Neural progenitor cell (in vitro differentiated cells): Measurements from ENCODE around the gene ZNF219. TPM values are rescaled to one million over a fixed set of nuclear protein-coding genes. Genes with fewer than 3 reads are reported as not detected.

Source experiments
- DNase-seq: peaks from one replicate; pipeline ENCODE4 v3.0.0-alpha.2; 2016; ENCODE audit warnings: low spot score
- H2AFZ ChIP-seq: fragments of 200-600 bp; sonication (generic); replicated peaks from 2 replicates; pipeline ENCODE4 v1.6.1; 2016; ENCODE audit warnings: antibody characterized with exemption
- H3F3A ChIP-seq: fragments of 200-600 bp; sonication (generic); 2 replicates; pipeline ENCODE4 v1.6.1; 2016; ENCODE audit warnings: antibody characterized with exemption, low read depth
- H3K27ac ChIP-seq: fragments of 200-600 bp; sonication (generic); 2 replicates; pipeline ENCODE4 v1.5.1; 2016; ENCODE audit warnings: mild to moderate bottlenecking
- H3K27me3 ChIP-seq: fragments of 200-600 bp; sonication (generic); 2 replicates; pipeline ENCODE4 v1.6.1; 2016; ENCODE audit warnings: mild to moderate bottlenecking, moderate library complexity
- H3K36me3 ChIP-seq: fragments of 200-600 bp; sonication (generic); 2 replicates; pipeline ENCODE4 v1.5.1; 2016
- H3K4me1 ChIP-seq: fragments of 200-600 bp; sonication (generic); 2 replicates; pipeline ENCODE4 v1.6.1; 2016; ENCODE audit warnings: mixed run types
- H3K4me2 ChIP-seq: fragments of 200-600 bp; sonication (generic); 2 replicates; pipeline ENCODE4 v1.6.1; 2016
- H3K4me3 ChIP-seq: fragments of 200-600 bp; sonication (generic); 2 replicates; pipeline ENCODE4 v1.5.1; 2016
- H3K79me2 ChIP-seq: fragments of 200-600 bp; sonication (generic); 2 replicates; pipeline ENCODE4 v1.6.1; 2016; ENCODE audit warnings: low read depth
- H3K9ac ChIP-seq: fragments of 200-600 bp; sonication (generic); 2 replicates; pipeline ENCODE4 v1.6.1; 2016
- H3K9me3 ChIP-seq: fragments of 200-600 bp; sonication (generic); 2 replicates; pipeline ENCODE4 v1.5.1; 2016; ENCODE audit warnings: low read depth
- H4K20me1 ChIP-seq: fragments of 200-600 bp; sonication (generic); 2 replicates; pipeline ENCODE4 v1.6.1; 2016; ENCODE audit warnings: low read depth
- H3K27ac Mint-ChIP-seq: 3 replicates; pipeline ENCODE4 v1.8.0; 2021; ENCODE audit warnings: mixed read lengths
- H3K27me3 Mint-ChIP-seq: 2 replicates; pipeline ENCODE4 v1.8.0; 2022; ENCODE audit warnings: low read depth, mild to moderate bottlenecking, inconsistent platforms, moderate library complexity, mixed read lengths; ENCODE audit not compliant: insufficient read depth
- H3K36me3 Mint-ChIP-seq: 3 replicates; pipeline ENCODE4 v1.8.0; 2021; ENCODE audit warnings: mixed read lengths
- H3K4me1 Mint-ChIP-seq: 3 replicates; pipeline ENCODE4 v1.8.0; 2021; ENCODE audit warnings: mixed read lengths
- H3K4me3 Mint-ChIP-seq: 3 replicates; pipeline ENCODE4 v1.8.0; 2021; ENCODE audit warnings: mild to moderate bottlenecking, moderate library complexity, mixed read lengths
- H3K9me3 Mint-ChIP-seq: 3 replicates; pipeline ENCODE4 v1.8.0; 2020; ENCODE audit warnings: mixed read lengths
- CTCF ChIP-seq: fragments of 200-600 bp; sonication (generic); IDR thresholded peaks from 2 replicates; pipeline ENCODE4 v1.5.1; 2017; ENCODE audit warnings: antibody characterized with exemption, mild to moderate bottlenecking
- EZH2 ChIP-seq: fragments of 200-600 bp; sonication (generic); IDR thresholded peaks from 2 replicates; pipeline ENCODE4 v1.6.1; 2017; ENCODE audit warnings: antibody characterized with exemption, mild to moderate bottlenecking, moderate library complexity
- EZH2phosphoT487 ChIP-seq: fragments of 200-600 bp; sonication (generic); IDR thresholded peaks from 2 replicates; pipeline ENCODE4 v1.6.1; 2017; ENCODE audit warnings: antibody characterized with exemption
- total RNA-seq: library from RNA; depleted of rRNA; stranded (reverse); fragments of >200 nt; gene quantifications from 2 replicates; pipeline ENCODE4 v1.2.3, GENCODE V29; 2015; ENCODE audit warnings: low replicate concordance

ZNF219 gene
- total RNA-seq, 1 donor from 2014 or later: 46.2 TPM

DNA sequence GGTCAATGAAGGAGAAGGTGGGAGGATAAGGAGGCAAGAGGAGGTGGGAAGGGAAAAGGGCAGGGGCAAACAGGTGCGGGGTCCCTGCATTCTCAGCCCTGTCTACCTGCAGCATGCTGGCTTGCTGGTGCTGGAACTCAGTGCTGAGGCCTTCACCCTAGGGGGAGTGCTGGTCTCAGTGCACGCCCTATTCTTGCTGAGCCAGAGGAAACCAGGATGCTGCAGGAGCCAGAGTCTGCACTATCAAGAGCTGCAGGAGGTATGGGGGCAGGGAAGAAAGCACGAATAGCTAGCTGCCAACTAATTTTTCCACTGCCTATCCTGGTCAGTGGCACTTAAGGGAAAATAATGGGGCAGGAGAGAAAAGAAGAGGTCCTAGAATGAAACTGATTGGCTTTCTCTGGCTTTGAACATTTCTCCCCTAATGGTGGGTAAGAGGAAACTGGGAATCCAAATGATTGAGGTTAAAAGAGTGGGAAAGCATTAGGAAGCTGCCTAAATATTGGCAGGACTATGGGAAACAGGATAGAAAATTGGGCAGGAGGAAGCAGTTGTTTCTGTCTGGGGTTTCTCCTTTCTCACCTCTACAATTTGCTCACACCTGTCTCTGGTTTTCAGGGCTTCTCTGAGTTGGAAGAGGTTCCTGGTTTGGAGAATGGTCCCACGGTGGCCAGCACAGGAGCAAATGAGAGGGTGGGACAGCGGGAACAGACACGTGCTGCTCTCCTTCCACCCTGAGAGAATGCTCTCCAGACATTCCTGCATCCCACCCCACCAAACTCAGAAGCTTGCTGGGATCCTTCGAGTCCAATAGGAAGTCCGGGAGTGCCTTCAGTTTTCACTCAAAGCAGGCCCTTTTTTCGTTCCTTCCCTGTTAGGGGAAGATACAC lies 4.3 kb upstream of the ZNF219 start:
- Histone ChIP-seq H3K27me3 (no peaks in the 10 kb centered on the region), H4K20me1 (no peaks in the 10 kb centered on the region), H3K27ac (no peak overlapping the region), H3F3A (peaks cover 49% of the 10 kb centered on the region), H3K4me3 (peak overlapping the region; percentile 61), H3K9me3 (no peaks in the 10 kb centered on the region), H3K4me2 (peak overlapping the region; percentile 89), H2AFZ (no peak overlapping the region), H3K36me3 (no peaks in the 10 kb centered on the region), H3K4me1 (peaks cover 40% of the 10 kb centered on the region), H3K79me2 (peaks cover 46% of the 10 kb centered on the region), H3K9ac (no peak overlapping the region)
- peak; percentile 34 for DNase-seq
- no peaks in the 10 kb centered on the region for H3K9me3 Mint-ChIP-seq
- H3K27ac Mint-ChIP-seq: peak overlapping the region; percentile 93
- H3K36me3 Mint-ChIP-seq: no peaks in the 10 kb centered on the region
- peaks cover 8% of the 10 kb centered on the region for H3K27me3 Mint-ChIP-seq
- peaks cover 66% of the 10 kb centered on the region for H3K4me1 Mint-ChIP-seq
- H3K4me3 Mint-ChIP-seq: peak overlapping the region; percentile 86
- TF ChIP-seq CTCF (no peak), EZH2 (no peak), EZH2phosphoT487 (no peak)

DNA sequence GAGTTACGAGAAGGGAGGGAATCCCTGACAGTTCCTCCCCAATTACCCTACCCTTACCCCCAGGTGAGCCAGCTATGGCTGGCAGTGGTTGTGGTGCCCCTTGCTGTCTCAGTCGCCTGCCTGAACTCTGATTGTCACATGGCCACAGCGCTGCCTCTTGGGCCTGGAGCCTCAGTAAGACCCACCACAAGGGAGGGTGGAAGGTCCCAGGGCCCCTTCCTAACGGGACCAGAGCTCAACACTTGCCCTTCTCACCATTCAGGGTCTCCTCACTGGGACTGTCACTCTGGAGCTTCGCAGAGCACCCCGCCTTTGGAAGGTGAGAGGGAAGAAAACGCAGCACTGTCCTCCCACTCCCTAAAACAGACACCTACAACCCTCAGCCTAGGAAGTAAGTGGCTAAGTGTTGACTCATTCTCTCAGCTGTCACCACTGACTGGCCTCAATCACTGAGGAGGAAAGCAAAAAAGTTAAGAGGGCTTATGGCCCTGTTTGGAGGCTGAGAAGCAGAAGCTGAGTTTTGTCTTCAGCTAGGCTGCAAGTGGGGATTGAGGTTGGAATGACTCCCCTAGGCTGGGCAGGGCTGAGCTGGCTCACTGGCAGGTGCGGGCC lies 3.5 kb upstream of the ZNF219 start:
- H3K9me3 Mint-ChIP-seq: peaks cover 2% of the 10 kb centered on the region
- Histone ChIP-seq H3K4me1 (peaks cover 41% of the 10 kb centered on the region), H3K27ac (no peak overlapping the region), H3K79me2 (peaks cover 55% of the 10 kb centered on the region), H4K20me1 (peaks cover 2% of the 10 kb centered on the region), H3K9ac (no peak overlapping the region), H3F3A (peaks cover 52% of the 10 kb centered on the region), H3K4me3 (peak overlapping the region; percentile 61), H3K27me3 (no peaks in the 10 kb centered on the region), H2AFZ (no peak overlapping the region), H3K4me2 (peak overlapping the region; percentile 89), H3K9me3 (no peaks in the 10 kb centered on the region), H3K36me3 (no peaks in the 10 kb centered on the region)
- DNase-seq: no peak
- peaks cover 67% of the 10 kb centered on the region for H3K4me1 Mint-ChIP-seq
- H3K4me3 Mint-ChIP-seq: peak overlapping the region; percentile 86
- H3K36me3 Mint-ChIP-seq: no peaks in the 10 kb centered on the region
- H3K27ac Mint-ChIP-seq: peak overlapping the region; percentile 76
- TF ChIP-seq EZH2: no peak
- no peak for TF ChIP-seq CTCF
- no peak for TF ChIP-seq EZH2phosphoT487
- H3K27me3 Mint-ChIP-seq: peaks cover 8% of the 10 kb centered on the region

DNA sequence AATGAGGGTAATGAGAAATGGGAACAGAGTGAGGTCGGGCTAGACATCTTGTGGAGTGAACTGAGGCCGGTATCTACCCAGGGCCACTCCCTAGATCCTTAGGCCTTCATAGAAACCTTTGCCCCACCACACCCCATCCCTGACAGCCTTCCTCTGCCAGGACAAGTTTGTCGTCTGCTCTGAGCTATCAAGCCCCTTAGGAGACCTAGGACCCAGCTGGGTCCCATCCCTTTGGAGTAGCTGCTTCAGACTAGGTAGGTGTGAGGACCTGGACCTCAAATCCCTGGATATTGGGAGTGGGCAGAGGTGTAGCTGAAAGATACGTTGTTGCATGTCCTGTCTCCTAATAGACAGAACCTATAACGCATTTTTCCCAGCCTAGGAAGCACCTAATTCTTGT lies 2.5 kb upstream of the ZNF219 start, which contains the start of gene TMEM253:
Gene TMEM253 (plus strand): TSS at position 136 of the 400 bp plus-strand sequence. CDS start 278 bp downstream, outside the sequence.
- H3K27me3 Mint-ChIP-seq: peaks cover 8% of the 10 kb centered on the region
- peaks cover 64% of the 10 kb centered on the region for H3K79me2 ChIP-seq
- H3K27ac Mint-ChIP-seq: peak within 1 kb of the TSS; percentile 61
- peaks cover 42% of the 10 kb centered on the region for H3K4me1 ChIP-seq
- peak within 1 kb of the TSS; percentile 86 for H3K4me2 ChIP-seq
- H3K9ac ChIP-seq: no peak within 1 kb of the TSS
- H3K4me3 Mint-ChIP-seq: peak within 1 kb of the TSS; percentile 87
- H3K36me3 ChIP-seq: no peaks in the 10 kb centered on the region
- peaks cover 12% of the 10 kb centered on the region for H4K20me1 ChIP-seq
- H2AFZ ChIP-seq: no peak within 1 kb of the TSS
- DNase-seq: no peak
- peaks cover 67% of the 10 kb centered on the region for H3K4me1 Mint-ChIP-seq
- H3K4me3 ChIP-seq: peak within 1 kb of the TSS; percentile 61
- H3K9me3 ChIP-seq: no peaks in the 10 kb centered on the region
- peaks cover 2% of the 10 kb centered on the region for H3K9me3 Mint-ChIP-seq
- no peaks in the 10 kb centered on the region for H3K36me3 Mint-ChIP-seq
- no peaks in the 10 kb centered on the region for H3K27me3 ChIP-seq
- TF ChIP-seq EZH2phosphoT487: no peak
- TF ChIP-seq CTCF: no peak
- TF ChIP-seq EZH2: no peak
- H3K27ac ChIP-seq: peak within 1 kb of the TSS; percentile 55
- peaks cover 62% of the 10 kb centered on the region for H3F3A ChIP-seq
